ENCODE measurements around the gene RBM28.

Gene RBM28

GRCh38 chr7:128324368-128324680, 19.4 kb downstream of the RBM28 start:
- TF ChIP-seq, protein P1, sequence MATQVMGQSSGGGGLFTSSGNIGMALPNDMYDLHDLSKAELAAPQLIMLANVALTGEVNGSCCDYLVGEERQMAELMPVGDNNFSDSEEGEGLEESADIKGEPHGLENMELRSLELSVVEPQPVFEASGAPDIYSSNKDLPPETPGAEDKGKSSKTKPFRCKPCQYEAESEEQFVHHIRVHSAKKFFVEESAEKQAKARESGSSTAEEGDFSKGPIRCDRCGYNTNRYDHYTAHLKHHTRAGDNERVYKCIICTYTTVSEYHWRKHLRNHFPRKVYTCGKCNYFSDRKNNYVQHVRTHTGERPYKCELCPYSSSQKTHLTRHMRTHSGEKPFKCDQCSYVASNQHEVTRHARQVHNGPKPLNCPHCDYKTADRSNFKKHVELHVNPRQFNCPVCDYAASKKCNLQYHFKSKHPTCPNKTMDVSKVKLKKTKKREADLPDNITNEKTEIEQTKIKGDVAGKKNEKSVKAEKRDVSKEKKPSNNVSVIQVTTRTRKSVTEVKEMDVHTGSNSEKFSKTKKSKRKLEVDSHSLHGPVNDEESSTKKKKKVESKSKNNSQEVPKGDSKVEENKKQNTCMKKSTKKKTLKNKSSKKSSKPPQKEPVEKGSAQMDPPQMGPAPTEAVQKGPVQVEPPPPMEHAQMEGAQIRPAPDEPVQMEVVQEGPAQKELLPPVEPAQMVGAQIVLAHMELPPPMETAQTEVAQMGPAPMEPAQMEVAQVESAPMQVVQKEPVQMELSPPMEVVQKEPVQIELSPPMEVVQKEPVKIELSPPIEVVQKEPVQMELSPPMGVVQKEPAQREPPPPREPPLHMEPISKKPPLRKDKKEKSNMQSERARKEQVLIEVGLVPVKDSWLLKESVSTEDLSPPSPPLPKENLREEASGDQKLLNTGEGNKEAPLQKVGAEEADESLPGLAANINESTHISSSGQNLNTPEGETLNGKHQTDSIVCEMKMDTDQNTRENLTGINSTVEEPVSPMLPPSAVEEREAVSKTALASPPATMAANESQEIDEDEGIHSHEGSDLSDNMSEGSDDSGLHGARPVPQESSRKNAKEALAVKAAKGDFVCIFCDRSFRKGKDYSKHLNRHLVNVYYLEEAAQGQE (IDR thresholded peaks at IDR 0.05; ENCODE audit: insufficient read depth in 1 of 2, low read depth in 2 of 2, low read length in 2 of 2) = no peak
- TF ChIP-seq POLR2AphosphoS5 (IDR thresholded peaks at IDR 0.05; ENCODE audit: low read depth, low read length) (no peak), FOXP2 (optimal IDR thresholded peaks at IDR 0.05; ENCODE audit: borderline replicate concordance, extremely low read depth, extremely low read length, insufficient read depth) (no peak), SIN3A (IDR thresholded peaks at IDR 0.05; ENCODE audit: borderline replicate concordance, insufficient read depth, low read length) (no peak), TAF1 (IDR thresholded peaks at IDR 0.05; ENCODE audit: borderline replicate concordance, insufficient read depth, low read length) (no peak)

GRCh38 chr7:128323459-128324367, 20.0 kb downstream of the RBM28 start:
- TF ChIP-seq POLR2AphosphoS5 (IDR thresholded peaks at IDR 0.05; ENCODE audit: low read depth, low read length) (no peak), TAF1 (IDR thresholded peaks at IDR 0.05; ENCODE audit: borderline replicate concordance, insufficient read depth, low read length) (no peak), FOXP2 (optimal IDR thresholded peaks at IDR 0.05; ENCODE audit: borderline replicate concordance, extremely low read depth, extremely low read length, insufficient read depth) (no peak), SIN3A (IDR thresholded peaks at IDR 0.05; ENCODE audit: borderline replicate concordance, insufficient read depth, low read length) (no peak)
- TF ChIP-seq, protein P1 (IDR thresholded peaks at IDR 0.05; ENCODE audit: insufficient read depth in 1 of 2, low read depth in 2 of 2, low read length in 2 of 2) = no peak

DNA sequence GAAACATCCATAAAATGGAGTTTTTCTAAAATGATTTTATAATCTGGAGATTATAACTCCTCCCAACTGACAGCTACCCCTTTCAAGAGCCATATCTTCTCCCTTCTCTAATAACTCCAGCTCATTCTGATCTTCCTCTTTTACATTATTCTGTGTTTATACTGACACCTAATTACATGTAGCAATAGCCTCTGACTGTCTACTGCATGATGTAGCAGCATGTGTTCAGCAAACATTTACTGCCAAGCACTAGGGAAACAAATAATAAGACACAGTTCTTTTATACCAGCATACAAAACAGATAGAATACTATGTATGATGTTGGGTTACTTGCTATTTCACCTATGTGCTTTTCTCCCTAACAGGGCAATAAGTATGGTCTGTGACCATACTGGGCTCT, 20.7 kb downstream of the RBM28 start:
- TF ChIP-seq, protein P1 (IDR thresholded peaks at IDR 0.05; ENCODE audit: insufficient read depth in 1 of 2, low read depth in 2 of 2, low read length in 2 of 2) = no peak
- TF ChIP-seq POLR2AphosphoS5 (IDR thresholded peaks at IDR 0.05; ENCODE audit: low read depth, low read length) = no peak

- TF ChIP-seq FOXP2 (optimal IDR thresholded peaks at IDR 0.05; ENCODE audit: borderline replicate concordance, extremely low read depth, extremely low read length, insufficient read depth) (no peak), SIN3A (IDR thresholded peaks at IDR 0.05; ENCODE audit: borderline replicate concordance, insufficient read depth, low read length) (no peak), POLR2AphosphoS5 (IDR thresholded peaks at IDR 0.05; ENCODE audit: low read depth, low read length) (no peak), TAF1 (IDR thresholded peaks at IDR 0.05; ENCODE audit: borderline replicate concordance, insufficient read depth, low read length) (no peak)
- TF ChIP-seq, protein P1 (IDR thresholded peaks at IDR 0.05; ENCODE audit: insufficient read depth in 1 of 2, low read depth in 2 of 2, low read length in 2 of 2) = no peak
Observed at GRCh38 chr7:128322040-128322643, 21.6 kb downstream of the RBM28 start.
